ENCODE data around the gene BEGAIN. TPM values are rescaled to one million over a fixed set of nuclear protein-coding genes. Genes with fewer than 3 reads are reported as not detected.

BEGAIN gene
- total and polyA plus RNA-seq, 9 of the 15 experiments (the other 6 are each of a cell fraction or from before 2014, with no cell fraction given) = 0.07 to 0.68 (median 0.55) TPM; not detected in 3

GRCh38 chr14:100532154-100532861 is 54.9 kb downstream of the BEGAIN start (continued):
- no peak for TF ChIP-seq MLLT1 (IDR thresholded peaks at IDR 0.05)
- TF ChIP-seq PPARD (CRISPR knock-in tag; IDR thresholded peaks at IDR 0.05) = no peak
- TF ChIP-seq SMARCE1 (IDR thresholded peaks at IDR 0.05) = no peak

- Histone ChIP-seq H3K79me2 (ENCODE audit: control insufficient read depth, insufficient read depth, low read length) (no peaks in the 10 kb centered on the region), H3K4me2 (ENCODE audit: insufficient read depth, low read length) (no peak overlapping the region), H3K36me3 (ENCODE audit: control insufficient read depth, insufficient read depth, low read length) (peaks cover 4% of the 10 kb centered on the region; the same call in 2 of the 3 replicates), H4K20me1 (replicated peaks; ENCODE audit: control insufficient read depth, insufficient read depth, low read length) (no peaks in the 10 kb centered on the region), H3K4me1 (replicated peaks in 1 of 2; ENCODE audit: control insufficient read depth in 2 of 2, insufficient read depth in 2 of 2, low read length in 2 of 2) (peaks cover 0 to 12% of the 10 kb centered on the region in 2 experiments; a peak in 2 of 5 replicates), H2AFZ (ENCODE audit: low read depth, low read length) (no peak overlapping the region), H3K27me3 (ENCODE audit: control insufficient read depth in 2 of 2, insufficient read depth in 2 of 2, low read length in 2 of 2) (no peaks in the 10 kb centered on the region), H3K9me3 (replicated peaks; ENCODE audit: control insufficient read depth, insufficient read depth, low read depth, low read length) (no peaks in the 10 kb centered on the region; the same call in 1 of the 2 replicates), H3K27ac (ENCODE audit: extremely low read depth, low read depth, low read length) (no peak overlapping the region), H3K9ac (ENCODE audit: insufficient read depth in 1 of 2, low read depth in 2 of 2, low read length in 2 of 2) (0 out of 4 replicates have a peak overlapping the region, but pooled peaks of 1 of the 2 experiments have one; percentile 45), H3K4me3 (no peak overlapping the region), H3K9me1 (ENCODE audit: control insufficient read depth, insufficient read depth, low read length) (no peaks in the 10 kb centered on the region)
- FAIRE-seq (no peak), ATAC-seq (no peak), DNase-seq (ENCODE audit: extremely low read depth in 1 of 4, low spot score in 3 of 4) (no peak)
- ChIA-PET POLR2A (interaction anchor here (0.5 to 1.8 kb wide), 3 partner anchors 9 to 14 kb away, joined by 3 to 6 read pairs (median 3); no protein-coding TSS in a partner anchor), CTCF (ENCODE audit: low intra/inter-chr PET ratio) (no interaction called here)
- intact Hi-C loops (cut with micrococcal nuclease) (no loop called here), in situ Hi-C loops (cut with MboI) (loop anchor here (5.0 kb wide), 1 partner anchor 116 kb away; no protein-coding TSS in a partner anchor)
- TF ChIP-seq RBM39 (optimal IDR thresholded peaks at IDR 0.05; ENCODE audit: low read depth, low read length) (no peak), ZKSCAN1 (IDR thresholded peaks at IDR 0.05; ENCODE audit: low read depth, low read length) (peak; percentile 88), CSDE1 (IDR thresholded peaks at IDR 0.05) (no peak)
- BruUV-seq (replicated peaks) = no TSS peak
- WGBS (ENCODE audit: insufficient coverage, low coverage, missing lambda C conversion rate) = 52% methylated on average over 4 of the region's 16 CpGs
These were observed 55.8 kb downstream of the BEGAIN start for GRCh38 chr14:100531152-100532121.

Data from K562 (cell line).